HG02840 (cell line): ENCODE data around the gene PISD.

Source experiments
- ATAC-seq: cut with Tn5 transposase; IDR thresholded peaks from one replicate; pipeline ENCODE4 v1.9.1; 2021; ENCODE audit warnings: mild to moderate bottlenecking, moderate library complexity, moderate number of reproducible peaks; ENCODE audit not compliant: unreplicated experiment, low FRiP score

The PISD gene

DNA sequence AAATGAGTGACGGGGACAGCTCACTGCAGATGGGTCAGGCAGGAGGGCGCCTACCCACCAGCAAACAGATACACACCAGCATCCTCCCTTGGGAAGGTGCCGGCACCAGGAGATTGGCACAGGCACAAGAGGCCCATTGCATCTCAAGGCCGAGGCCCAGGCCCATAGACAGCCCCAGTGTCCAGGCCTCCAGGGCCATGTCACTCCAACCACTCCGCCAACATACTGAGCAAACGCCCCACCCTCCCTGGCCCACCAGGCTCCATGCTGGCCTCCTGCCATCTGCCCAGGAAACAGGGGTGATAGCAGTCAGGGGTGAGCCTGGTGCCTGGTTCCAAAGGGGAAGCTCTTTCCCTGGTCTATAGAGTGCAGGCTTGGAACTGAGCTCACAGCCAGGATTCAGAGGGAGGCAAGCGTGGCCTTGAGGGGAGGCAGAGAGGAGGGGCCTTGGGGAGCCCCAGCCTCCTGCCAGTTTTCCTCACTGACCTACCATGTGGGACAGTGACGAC is 34.7 kb downstream of the PISD start:
- no peak for ATAC-seq

DNA sequence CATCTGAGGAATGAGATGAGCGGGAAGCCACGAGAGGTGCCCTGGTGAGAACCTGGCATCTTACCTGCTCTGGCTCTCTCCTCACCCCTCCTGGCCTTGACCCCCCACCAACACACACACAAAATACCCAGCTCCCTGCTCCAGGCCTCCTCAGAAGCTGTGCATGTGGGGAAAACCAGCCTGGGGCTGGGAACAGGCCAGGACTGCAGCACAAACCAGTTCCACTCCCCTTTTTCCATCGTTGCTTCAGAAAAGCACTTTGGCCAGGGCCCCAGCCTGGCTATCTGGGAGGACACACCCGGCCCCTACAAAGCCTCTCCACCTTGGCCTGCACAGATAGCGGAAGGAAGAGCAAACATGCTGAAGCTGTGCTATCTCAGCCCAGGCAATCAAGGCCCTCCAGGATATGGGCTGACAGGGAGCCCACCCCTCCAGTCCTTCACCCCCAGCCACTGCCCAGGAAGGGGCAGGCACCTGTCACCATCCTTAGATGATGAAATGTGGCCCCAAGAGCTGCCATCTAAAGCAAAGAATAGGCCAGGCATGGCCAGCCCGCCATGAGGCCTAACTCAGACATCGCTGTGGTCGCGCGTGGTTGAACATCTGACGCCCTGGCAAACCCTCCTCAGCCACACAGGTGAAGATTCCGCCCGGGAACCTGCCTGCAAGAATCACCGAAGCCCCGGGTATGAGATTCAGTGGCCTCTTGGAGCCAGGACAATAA is 35.4 kb downstream of the PISD start:
- no peak for ATAC-seq

DNA sequence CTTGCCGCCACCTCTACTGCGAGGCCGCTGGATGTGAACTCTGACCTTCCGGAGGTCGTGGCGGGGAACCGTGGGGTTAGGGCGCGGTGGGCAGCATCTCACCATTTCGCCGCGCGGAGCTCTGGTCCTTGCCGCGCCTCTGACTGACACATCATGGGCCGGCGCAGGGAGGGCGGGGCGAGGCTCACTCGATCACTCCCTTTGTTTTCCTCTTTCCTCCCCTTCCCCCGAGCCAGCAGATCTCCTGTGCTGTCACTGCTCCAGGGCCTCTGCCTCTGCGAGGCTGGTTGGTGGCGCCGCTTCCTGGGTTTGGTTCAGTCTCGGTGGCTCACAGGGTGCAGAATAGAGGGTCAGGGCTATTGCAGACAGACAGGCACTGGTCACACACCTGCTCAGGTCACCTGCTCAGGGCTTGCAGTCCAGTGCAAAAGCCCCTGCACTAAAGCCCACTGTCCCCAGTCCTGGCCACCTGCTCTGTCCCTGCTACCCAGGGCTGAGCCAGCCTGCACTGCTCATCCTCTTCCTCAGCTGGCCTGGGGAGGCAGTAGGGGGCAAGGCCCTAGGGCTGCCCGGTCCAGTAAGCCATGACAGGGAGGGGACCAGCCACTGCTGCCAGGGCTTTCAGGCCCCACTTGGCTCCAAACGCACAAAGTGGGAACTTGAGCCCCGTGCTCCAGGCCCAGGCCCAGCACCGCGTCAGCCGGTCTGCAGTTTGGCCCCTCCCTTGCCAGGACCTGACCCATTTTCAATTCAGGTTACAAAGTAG is 36.2 kb downstream of the PISD start:
- no peak for ATAC-seq

DNA sequence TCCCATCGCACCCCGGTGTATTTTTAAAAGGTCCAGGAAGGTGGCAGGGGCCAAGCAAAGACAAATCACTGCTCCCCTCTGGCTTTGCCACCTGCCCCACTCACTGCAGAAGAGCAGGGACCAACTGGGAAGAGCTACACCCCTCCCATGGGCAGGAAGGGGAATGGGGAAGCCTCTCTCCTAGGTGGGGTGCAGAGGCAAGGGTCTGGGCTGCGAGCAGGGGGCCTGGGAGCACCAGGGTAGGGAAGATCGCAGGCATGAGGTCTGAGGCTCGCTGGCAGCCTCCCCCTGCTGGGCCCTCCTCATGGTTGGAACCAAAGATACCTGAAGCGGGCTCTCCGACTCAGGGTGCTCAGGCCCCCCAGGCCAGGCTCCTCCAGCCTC is 36.8 kb downstream of the PISD start:
- ATAC-seq: no peak

DNA sequence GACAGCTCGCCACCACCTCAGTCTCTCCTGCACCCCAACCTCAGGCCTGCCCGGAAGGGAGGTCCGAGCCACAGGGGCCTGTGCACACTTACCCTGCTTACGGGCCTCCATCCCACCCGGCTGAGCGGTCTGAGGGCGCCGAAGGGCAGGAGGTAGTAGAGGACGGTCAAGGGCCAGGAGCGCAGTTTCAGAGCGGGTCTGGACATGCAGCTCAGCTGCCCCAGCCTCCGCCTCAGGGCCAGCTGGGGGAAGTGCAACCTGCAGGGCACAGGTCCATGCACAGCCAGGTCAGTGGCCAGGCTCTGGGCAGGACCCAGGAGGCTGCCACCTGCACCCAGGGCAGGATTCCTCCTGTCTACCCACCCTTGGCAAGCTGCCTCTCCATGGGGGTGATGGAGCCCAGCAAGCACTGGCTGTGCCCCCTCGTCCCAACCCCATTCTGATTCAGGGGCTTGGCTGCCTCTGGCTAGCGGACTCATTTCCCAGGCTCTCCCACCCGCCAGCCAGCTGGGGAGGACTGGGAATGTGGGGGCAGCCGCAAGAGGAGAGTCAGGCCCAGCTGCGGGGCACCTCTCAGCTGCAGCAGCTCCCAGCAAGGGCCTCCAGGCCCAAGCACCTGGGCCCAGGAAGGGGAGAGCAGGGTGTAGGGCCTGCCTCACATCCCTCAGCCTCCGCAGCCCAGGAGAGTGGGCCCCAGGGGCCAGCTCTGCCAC is 38.3 kb downstream of the PISD start:
- ATAC-seq: no peak

DNA sequence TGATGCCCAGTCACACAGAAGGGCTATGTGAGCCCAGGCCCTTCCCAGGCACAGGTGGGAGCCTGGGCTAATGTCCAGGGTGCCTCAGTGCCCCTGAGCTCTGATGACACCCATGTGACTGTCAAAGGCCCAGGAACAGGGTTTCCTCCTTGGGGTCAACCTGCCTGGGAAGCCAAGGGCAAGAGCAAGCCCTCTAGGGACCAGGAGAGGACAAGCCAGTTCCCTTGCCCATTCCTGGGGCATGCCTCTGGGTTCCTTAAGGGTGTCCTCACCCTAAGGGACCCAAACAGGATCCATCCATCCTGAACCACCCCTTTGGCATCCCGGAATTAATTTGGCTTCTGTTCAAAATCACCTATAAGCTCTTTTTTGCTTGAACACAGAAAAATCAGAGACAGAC is 39.0 kb downstream of the PISD start:
- ATAC-seq: no peak

DNA sequence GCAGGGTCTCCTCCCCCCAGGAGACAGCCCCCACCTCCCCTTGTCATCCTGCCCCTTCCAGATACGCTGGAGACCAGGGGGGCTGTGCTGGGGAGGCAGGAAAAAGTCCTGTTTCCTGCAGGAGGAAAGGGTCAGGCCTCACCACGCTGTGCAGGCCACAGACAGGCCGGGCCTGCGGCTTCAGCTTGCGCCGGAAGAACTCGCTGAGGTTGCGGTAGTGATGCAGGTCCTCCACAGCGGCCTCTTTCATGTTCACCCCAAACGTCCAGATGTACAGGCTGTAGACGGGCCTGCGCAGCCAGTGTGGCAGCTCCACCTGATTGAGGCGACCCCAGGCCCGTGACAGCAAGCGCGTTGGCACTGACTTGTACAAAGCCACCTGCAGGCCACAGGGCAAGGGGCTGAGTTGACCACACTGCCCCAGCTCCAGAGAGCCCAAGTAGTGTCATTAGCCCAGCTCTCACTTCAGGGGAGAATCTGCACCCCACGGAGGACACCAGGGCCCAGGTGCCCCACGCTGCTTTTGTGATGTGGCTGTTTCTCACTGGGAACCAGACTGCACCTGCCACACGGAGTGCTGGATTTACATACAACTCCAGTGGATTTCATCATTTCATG is 40.4 kb downstream of the PISD start:
- ATAC-seq: no peak

DNA sequence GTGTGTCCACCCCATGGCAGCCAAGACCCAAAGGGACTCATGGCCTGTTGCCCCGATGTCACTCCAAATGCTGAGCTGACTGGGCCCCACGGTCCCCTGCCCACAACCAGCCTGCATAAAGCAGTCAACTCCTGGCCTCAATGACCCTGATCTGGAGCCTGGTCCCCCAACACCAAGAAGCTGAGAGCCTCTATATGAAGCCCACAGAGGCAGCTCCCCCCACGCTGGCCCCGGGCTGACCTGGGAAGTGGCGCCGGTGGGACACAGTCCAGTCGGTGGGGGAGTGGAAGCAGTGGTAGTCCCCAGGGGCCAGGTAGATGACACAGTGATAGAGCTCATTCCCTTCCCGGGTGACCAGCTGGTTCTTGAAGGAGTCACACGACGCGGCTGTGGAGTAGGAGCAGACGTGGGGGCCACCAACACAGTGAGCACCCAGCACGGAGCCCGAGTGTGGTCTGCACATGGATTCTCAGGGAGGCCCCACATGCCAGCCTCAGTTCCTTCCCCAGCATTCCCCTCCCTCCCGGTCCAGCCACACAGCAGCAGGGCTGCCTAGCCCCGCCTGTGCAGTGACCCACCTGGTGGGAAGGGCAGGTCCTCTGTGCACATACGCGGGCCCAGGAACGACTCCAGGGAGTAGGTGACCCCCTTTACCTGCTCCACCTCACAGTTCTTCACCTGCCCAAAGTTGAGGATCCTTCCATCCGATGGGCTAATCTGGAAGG is 41.1 kb downstream of the PISD start:
- no peak for ATAC-seq

DNA sequence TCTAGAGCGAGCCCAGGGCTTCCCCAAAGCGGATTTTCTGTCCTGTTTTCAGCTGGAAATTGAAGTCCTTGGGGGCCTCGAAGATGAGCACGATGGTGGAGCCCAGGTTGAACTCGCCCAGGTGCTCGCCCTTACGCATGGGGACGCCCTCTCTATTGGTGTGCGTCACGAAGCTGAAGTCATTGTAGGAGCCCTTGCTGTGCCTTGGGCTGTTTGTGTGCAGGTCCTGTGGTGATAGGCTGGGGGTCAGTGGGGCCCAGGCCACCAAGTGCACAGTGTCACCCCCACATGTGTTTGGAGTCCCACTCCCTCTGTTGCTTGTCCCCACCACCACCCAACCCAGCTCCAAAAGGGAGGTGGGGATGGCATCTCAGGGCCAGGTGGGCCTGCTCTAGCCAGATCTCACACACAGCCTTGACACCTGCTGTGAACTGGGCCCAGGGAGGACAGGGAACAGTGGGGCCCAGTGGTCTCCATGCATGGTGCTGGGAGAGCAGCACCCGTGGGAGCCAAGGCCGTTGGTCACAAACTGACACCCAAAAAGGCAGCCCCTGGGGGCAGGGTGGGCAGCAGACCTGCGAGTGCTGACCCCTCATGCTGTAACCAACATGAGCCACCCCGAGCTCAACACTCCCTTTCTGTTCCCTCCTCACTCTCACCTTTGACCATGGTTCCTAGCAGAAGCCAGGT is 42.3 kb downstream of the PISD start:
- no peak for ATAC-seq

DNA sequence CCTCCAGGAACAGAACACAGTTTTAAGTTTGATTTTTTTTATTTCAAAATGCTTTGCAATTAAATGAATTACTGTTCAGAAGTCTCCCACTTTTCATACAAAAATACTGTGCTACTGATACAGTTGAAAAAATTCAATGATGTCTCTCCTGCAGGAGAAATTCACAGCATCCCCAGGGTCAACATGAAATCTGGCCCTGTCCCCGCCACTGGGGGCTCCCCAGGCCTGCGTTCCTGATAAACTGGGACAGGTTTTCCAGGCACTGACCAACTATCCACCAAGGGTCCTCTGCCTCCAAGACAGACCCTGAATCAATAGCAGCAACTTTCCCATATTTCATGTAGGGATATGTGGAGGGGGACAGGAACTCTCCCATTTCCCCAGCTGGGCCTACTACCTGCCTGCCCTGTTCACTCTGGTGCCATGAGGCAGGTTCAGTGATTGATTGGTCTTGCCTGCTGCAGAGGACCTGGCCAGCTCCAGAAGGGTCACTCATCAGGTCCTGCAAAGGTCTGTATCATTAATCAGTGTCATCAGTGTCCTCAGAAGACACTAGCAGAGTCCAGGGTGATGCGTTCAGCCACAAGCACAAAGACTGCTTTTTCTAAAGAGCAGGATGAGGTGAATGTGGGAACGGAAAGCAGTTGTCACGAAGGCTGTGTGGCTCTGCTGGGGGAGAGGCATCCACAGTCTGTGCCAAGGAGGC is 43.4 kb downstream of the PISD start:
- ATAC-seq: no peak

DNA sequence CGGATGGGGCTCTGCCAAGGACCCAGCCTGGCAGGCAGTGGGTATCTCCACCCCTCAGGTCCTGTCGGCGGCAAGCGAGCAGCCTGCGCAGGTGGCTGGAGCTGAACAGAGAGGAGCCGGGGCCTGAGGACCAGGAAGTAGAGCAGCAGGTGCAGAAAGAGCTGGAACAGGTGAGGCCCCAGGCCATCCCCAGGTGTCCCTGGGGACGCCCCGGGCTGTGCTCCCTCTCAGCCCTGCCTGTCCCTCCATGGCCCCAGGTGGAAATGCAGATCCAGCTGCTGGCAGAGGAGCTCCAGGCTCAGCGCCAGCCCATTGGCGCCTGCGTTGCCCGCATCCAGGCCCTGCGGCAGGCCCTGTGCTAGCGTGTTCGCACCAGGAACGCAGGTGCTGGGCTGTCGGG is 44.0 kb downstream of the PISD start:
- no peak for ATAC-seq

DNA sequence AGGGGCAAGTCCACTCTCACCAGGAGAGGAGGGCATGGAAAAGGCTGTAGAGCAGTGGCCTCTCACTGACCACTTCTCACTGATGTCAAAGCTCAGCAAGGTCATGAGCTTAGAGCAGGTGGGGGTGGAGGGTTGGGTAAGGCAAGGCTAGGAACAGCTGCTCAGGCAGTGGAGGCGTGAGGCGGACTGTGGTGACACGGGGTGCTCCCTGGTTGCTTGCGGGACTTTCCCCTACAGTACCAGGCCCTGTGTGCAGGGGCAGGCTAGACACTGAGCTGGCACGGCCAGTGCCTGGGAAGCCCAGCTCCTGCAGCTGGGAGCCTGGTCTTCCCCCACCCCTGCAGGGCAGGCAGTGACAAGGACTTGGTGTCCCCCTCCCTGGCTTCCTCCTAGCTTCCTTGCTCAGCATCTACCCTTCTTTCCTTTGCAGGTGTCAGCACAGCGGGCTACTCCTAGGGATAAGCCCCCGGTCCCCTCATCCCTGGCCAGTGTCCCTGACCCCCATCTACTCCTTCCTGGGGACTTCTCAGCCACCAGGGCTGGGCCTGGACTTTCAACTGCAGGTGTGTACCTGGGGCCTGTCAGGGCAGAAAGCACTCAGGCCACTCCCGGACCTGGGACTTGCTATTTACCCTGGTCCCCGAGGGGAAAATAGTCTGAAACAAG is 45.6 kb downstream of the PISD start:
- peak; percentile 54 for ATAC-seq

DNA sequence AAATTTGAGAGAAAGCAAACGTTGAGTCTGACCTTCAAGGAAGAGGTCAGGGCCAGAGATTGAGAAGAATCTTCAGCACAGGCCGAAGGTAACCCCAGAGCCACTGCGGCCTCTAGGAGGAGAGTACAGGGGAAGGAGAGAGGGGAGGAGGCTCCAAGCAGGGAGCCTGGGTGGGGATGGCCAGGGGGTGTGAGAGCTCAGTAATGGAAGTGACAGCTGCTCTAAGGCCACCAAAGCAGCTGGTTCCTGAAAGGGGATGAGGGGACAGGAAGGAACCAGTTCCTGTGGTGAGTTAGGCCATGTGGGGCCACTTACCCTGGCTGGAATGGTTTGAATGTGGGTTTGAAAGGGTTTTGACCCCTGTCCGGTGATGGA is 46.1 kb downstream of the PISD start:
- ATAC-seq: peak; percentile 20

DNA sequence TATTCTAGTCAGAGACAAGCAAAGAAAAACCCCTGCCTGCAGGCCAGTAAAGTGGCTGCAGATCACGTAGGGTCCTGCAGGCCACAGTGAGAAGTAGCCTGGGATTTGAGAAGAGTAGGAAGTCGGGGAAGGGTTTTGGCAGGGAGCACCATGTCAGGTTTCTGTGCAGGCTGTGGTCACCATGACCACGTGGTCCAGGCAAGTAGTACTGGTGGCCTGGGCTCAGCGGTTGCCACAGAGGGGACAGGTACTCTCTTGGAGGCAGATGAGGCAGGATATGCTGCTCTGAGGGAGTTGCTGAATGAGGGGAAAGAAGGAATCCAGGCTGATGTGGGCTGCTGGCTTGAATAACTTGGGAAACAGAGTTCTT is 46.5 kb downstream of the PISD start:
- no peak for ATAC-seq

DNA sequence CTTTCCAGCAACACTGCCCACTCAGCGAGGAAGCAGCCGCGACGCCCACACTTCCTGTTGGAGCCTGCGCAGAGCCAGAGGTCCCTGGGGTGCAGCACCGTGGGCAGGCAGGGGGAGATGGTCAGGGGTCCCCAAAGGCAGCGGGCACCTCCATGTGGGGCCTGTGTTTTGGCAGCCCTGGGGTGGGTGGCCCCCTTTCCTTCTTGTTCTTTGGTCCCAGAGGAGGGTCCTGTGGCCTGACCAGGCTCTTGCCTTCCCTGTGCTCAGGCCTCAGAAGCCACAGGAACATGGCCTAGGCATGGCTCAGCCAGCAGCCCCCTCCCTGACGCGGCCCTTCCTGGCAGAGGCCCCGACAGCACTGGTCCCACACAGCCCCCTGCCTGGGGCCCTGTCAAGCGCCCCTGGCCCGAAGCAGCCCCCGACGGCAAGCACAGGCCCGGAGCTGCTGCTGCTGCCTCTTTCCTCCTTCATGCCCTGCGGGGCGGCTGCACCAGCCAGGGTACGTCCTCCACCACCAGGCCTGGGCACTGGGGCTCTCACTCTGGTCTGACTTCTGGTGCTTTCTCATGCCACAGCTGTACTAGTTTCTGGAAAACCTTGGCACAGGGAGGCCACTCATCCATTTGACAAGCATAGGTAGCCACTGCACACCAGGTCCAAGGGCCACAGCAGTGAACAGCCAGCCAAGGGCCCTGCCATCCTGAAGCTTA is 47.1 kb downstream of the PISD start:
- no peak for ATAC-seq

DNA sequence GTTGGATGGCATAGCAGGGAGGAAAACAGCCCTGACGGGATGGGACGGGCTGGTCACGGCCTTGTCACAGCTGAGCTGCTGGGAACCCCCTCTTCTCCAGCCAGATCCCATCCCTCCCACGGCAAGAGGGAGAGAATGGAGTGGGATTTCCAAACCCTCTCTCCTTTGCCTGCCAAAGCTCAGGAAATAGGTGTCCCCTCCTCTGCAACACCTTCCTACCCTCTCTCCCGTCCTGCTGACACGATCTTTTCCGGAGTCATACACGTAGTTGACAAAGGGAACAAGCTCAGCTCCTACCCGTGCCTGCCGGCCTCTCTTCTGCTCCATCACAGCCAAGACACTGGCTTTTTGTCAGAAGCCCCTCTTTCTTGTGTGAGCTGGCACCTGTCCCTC is 48.1 kb downstream of the PISD start:
- no peak for ATAC-seq

DNA sequence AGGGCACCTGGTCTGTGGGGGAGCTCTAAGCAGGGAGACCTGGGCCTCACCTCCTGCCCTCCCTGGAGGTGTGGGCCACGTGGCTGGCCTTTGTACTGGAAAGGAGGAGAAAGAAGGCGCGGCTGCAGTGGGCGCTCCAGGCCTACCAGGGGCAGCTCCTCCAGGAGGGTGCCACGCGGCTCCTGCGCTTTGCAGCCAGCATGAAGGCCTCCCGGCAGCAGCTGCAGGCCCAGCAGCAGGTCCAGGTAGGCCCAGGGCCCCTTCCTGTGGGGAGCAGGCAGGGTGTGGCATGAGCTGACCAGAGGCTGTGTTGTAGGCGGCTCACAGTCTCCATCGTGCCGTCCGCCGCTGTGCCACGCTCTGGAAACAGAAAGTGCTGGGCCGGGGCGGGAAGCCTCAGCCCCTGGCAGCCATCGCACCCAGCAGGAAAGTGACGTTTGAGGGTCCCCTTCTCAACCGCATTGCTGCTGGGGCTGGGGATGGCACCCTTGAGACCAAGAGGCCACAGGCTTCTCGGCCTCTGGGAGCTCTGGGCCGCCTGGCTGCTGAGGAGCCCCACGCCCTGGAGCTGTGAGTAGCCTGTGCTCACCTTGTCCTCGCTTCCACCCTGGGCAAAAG is 48.6 kb downstream of the PISD start:
- no peak for ATAC-seq

DNA sequence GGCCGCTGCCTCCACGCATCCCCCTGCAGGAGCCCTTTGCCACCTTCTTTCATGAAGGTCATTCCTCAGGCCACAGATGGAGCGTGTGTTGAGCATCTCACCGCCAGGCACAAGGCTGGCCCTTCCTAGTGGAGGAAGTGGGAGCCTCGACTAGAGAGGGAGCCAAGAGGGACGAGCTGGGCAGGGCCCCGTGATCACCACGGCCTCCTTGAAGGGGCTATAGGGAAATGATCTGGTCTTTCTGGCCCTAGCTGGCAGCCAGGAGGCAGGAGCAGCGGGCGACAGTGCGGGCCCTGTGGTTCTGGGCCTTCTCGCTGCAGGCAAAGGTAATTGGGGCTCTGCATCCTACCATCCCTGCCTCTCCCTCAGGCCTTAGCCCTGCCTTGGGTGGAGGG is 49.1 kb downstream of the PISD start:
- no peak for ATAC-seq
